Measurements from ENCODE around the gene CPD.

GRCh38 chr17:30366536-30366935 is 12.2 kb upstream of the CPD start:
- TF ChIP-seq CTCF (IDR thresholded peaks at IDR 0.05 in 4 of 5, conservative IDR thresholded peaks at IDR 0.05 in 1 of 5) (no peak), POLR2A (IDR thresholded peaks at IDR 0.05) (no peak)

Data from gastrocnemius medialis (tissue), 4 donors.